ENCODE data around the gene SLC9A2.

Gene SLC9A2

DNA sequence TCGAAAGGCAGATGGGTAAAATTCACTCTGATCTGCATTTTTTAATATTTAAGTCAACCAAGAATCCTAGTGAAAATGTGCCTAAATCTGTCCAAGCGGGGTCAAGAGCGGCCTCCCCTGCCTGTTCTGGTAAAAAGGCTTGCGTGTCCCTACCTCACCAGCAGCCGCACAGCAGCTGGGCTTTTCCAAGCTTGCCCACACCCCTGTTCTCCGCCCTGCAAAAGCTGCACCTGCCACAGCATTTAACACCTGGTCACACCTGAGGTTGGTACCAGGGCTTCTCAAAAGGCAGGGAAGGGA is 116.7 kb downstream of the SLC9A2 start:
- no peak for DNase-seq (ENCODE audit: low read depth)

DNA sequence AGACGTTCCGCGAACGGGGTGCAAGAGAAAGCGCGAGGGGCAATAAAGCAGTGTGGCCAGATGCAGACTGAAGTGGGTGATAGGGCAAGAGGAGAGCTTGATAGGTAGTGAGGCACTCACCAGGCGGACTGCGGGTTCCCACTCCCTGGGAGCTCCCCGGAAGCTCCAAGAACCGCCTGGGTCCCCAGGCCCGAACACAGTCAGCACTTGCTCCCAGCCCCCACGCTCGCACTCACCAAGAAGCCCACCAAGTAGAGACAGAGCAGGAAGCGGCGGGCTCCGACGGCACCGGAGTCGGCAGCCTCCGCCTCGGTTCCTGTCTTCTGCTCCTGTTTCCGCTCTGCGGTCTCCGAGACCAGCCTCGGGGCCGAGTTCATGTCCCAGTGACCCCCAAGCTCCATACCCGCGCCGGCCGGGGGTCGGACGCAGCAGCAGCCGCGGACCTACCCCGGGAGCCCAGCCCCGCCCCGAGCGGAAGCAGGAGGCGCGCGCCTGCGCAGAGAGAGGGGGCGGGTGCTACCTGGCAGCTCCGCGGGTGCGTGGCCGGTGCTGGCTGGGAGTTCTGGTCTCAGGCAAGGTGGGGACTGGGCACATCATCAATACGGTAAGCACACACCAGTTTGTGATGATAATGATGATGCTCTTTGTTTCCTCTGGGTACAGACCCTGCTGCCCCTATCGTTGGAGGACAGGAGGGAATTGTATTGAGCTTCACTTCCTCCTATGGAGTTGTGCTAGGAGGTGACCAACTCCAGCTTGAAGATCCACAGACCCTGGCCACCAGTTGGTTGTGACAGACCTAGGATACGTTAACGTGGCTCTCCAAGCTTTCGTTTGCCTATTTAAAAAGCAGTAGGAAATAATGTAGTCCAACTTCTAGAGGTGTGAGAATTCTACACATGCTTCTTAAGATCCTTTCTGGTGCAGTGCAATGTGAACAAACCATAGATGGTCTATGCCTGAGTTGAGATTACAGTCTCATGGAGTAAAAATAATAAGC is 117.4 kb downstream of the SLC9A2 start:
- peak; percentile 82 for DNase-seq (ENCODE audit: low read depth)

DNA sequence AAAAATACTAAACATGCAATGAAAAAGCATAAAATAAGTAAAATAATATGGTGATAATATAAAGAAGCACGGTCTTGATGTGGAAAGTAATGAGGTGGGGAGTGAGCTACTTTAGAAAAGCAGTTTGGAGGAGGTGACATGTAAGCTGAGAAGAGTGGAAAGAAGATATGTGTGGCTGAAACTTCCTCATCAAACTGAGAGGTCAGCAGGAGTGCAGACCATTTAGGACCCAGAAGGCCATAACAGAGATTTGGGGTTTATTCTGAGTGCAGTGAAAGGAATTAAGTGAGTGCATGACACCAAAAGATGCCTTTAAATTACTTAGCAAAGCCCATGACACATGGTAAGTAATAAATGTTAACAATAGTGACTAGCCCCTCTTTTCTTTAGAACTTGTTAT is 118.1 kb downstream of the SLC9A2 start:
- no peak for DNase-seq (ENCODE audit: low read depth)

DNA sequence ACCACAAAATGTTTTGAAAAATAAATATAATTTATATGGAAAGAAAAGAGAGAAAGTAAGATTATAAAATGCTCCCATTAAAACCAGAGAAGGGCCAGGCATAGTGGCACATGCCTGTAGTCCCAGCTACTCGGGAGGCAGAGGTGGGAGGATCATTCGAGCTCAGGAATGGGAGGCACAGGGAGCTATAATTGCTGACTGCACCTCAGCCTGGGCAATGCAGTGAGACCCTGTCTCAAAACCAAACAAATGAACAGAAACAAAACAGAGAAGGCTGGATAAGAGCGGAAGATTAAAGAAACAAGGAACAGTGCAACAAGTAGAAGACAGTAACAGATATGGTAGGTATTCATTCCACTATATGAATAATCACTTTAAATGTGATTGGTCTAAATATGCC is 123.9 kb downstream of the SLC9A2 start:
- DNase-seq (ENCODE audit: low read depth) = no peak

DNA sequence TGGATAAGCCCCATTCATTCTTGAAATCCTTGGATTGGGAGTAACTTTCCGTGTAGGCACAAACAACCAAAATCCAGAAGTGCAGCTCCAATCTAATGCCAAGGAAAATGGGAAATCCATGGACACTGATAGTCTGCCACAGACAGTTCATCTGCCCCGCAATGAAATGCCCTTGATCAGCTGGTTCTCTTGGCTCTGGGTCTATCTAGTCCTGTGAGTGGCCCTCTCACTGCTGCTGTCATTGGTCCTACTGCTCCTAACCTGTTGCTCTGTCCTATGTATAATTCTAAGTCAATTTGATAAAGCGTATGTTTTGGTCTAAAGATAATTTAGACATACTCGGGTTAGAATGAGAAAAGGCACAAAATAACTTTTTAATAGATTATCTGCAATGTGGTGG is 128.8 kb downstream of the SLC9A2 start:
- DNase-seq (ENCODE audit: low read depth) = no peak

DNA sequence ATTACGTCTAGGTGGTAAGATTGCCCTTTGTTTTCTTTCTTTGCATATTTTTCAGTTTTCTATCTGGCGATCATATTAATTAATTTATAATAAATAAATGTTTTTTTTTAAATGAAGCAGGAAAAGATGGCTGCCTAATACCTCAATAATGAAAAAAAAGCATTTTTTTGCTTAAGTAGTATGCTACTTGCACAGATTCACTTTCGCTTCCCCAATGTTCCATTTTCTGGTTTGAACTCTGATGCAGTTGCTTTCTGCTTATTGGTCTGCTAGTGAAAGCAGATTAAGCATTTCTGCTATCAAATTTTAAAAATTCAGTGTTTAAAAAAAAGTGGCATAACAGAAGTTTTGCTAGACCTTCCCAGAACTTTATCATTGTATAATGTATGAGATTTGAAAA is 130.6 kb downstream of the SLC9A2 start:
- DNase-seq (ENCODE audit: low read depth) = no peak

DNA sequence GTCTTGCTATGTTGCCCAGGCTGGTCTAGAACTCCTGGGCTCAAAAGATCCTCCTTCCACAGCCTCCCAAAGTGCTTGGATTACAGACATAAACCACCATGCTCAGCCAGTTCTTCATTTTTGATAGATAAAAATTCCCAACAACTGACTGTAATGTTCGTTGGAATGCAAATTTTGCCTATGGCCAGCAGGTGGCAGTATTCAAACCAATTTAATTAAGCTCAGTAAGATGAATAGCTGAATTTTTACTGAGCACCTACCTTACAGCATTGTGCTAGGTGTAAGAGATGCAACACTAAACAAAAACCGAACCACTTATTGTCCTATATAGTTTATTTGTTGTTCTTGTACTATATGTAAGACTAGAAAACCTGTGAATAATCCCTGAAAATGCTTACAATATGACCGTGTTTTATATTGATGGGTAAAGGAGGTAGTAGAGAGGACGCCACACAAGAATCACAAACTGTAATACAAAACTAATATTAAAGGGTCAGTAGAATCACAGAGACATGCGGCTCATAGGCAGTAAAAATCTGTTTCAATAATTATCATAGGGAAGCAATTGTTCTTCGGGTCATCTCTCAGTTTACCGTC is 134.3 kb downstream of the SLC9A2 start:
- no peak for DNase-seq (ENCODE audit: low read depth)

DNA sequence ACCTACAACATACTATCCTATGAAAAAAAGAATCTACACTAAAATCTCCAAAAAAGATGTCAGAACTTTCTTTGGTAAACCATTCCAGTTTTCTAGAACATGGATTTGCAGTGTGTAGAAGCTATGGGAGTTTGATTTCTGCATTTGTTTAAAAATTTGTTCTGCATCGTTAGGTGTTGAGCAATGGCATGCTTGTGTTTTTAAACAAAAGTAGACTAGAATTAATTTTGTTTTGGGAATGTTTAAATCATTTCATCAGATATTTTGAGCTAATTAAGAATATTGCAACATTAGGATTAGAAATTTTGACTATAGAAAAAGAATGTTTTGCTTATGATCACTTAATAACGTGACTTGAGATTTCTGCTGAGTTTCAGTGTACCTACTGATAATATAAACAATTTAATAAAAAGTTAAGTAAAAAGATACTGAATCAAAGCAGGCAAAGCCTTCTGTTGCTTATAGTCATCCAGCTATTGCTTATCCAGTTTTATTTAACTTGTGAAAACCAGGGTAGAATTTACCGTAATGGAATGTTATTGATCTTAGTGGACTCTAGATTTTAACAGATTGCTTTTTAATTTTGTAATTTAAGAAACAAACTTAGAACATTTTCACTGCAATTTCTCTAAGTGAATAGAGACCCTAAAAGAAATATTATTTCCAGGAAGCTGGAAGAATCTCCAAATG is 135.2 kb downstream of the SLC9A2 start:
- no peak for DNase-seq (ENCODE audit: low read depth)

DNA sequence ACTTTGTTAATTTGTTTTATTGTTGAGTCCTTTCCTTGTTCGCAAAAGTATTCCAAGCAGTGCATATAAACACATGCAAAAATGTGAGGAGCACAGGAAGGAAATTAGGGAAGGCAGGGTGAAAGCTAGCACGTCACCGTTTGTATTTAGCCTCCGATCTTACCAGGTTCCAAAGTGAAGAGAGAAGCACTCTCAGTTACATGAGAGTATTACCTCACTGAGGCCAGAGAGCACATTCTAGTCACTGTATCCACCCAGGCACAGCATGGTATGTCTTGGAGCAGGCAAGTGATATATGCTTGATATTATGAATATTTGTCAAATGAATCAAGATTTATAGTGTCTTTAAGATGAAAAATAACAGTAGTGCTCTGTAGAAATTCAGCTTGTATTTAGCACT is 135.9 kb downstream of the SLC9A2 start:
- DNase-seq (ENCODE audit: low read depth) = no peak

DNA sequence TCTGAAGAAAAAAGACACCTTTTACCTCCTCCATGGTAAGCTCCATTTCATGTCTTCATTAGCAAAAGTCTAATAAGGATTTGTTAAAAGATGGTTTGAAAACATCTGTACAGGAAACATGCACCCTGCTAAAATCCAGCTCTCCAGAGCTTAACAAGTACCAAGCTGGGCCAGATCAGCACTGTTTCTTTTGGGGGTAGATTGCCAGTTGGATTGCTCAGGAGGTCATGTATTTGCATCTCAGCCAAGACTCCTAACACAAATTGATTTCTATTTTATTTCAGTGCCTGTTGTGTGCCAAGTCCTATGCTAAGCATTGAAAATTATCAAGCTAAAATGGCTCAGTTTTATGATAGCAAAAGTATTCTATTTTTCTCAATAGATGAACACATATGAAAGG is 139.1 kb downstream of the SLC9A2 start:
- no peak for DNase-seq (ENCODE audit: low read depth)

All from activated T-cell treated with anti-CD3 and anti-CD28 coated beads for 1 hour (primary cell).